Measurements from ENCODE around the gene CYTH1. TPM values are rescaled to one million over a fixed set of nuclear protein-coding genes. Genes with fewer than 3 reads are reported as not detected.

CYTH1 gene
- total RNA-seq, 2 donors from 2014 or later = 54.6 to 68.9 TPM

- H3K27ac ChIP-seq = no peak overlapping the region
- no peaks in the 10 kb centered on the region for H3K36me3 ChIP-seq
- H3K27me3 ChIP-seq = no peaks in the 10 kb centered on the region
- intact Hi-C loops (cut with DNase I) = no loop called here
- H3K4me1 ChIP-seq = peaks cover 12% of the 10 kb centered on the region
- no peak overlapping the region for H3K4me3 ChIP-seq
- TF ChIP-seq CTCF (IDR thresholded peaks at IDR 0.05) = no peak
- DNase-seq = no peak
- no peaks in the 10 kb centered on the region for H3K9me3 ChIP-seq
- no peak overlapping the region for H3K9ac ChIP-seq (ENCODE audit: low read depth in 2 of 2, low read length in 2 of 2)
Observed at GRCh38 chr17:78726513-78726912, 55.6 kb downstream of the CYTH1 start.

GRCh38 chr17:78725448-78726021 is 56.5 kb downstream of the CYTH1 start:
- no peak overlapping the region for H3K27ac ChIP-seq
- H3K36me3 ChIP-seq = no peaks in the 10 kb centered on the region
- no peak overlapping the region for H3K9ac ChIP-seq (ENCODE audit: low read depth in 2 of 2, low read length in 2 of 2)
- H3K4me3 ChIP-seq = no peak overlapping the region
- H3K4me1 ChIP-seq = peaks cover 22% of the 10 kb centered on the region
- intact Hi-C loops (cut with DNase I) = no loop called here
- H3K9me3 ChIP-seq = no peaks in the 10 kb centered on the region
- H3K27me3 ChIP-seq = no peaks in the 10 kb centered on the region
- DNase-seq = no peak
- TF ChIP-seq CTCF (IDR thresholded peaks at IDR 0.05) = no peak

GRCh38 chr17:78724999-78725398 is 57.1 kb downstream of the CYTH1 start:
- intact Hi-C loops (cut with DNase I) = no loop called here
- Histone ChIP-seq H3K9me3 (no peaks in the 10 kb centered on the region), H3K36me3 (no peaks in the 10 kb centered on the region), H3K27ac (no peak overlapping the region), H3K27me3 (no peaks in the 10 kb centered on the region), H3K4me3 (no peak overlapping the region), H3K9ac (ENCODE audit: low read depth in 2 of 2, low read length in 2 of 2) (peak overlapping the region in 1 of 2 donors; percentile 26), H3K4me1 (peaks cover 26% of the 10 kb centered on the region)
- no peak for TF ChIP-seq CTCF (IDR thresholded peaks at IDR 0.05)
- DNase-seq = no peak

- Histone ChIP-seq H3K4me1 (peaks cover 30% of the 10 kb centered on the region), H3K27ac (no peak overlapping the region), H3K36me3 (no peaks in the 10 kb centered on the region), H3K9me3 (no peaks in the 10 kb centered on the region), H3K9ac (ENCODE audit: low read depth in 2 of 2, low read length in 2 of 2) (no peak overlapping the region), H3K4me3 (no peak overlapping the region), H3K27me3 (no peaks in the 10 kb centered on the region)
- no peak for TF ChIP-seq CTCF (IDR thresholded peaks at IDR 0.05)
- DNase-seq = no peak
- intact Hi-C loops (cut with DNase I) = no loop called here
Observed at GRCh38 chr17:78724544-78724943, 57.5 kb downstream of the CYTH1 start.

- DNase-seq = no peak
- Histone ChIP-seq H3K4me3 (no peak overlapping the region), H3K27ac (no peak overlapping the region), H3K4me1 (peaks cover 32% of the 10 kb centered on the region), H3K9ac (ENCODE audit: low read depth in 2 of 2, low read length in 2 of 2) (peak overlapping the region in 1 of 2 donors; percentile 59), H3K27me3 (no peaks in the 10 kb centered on the region), H3K36me3 (no peaks in the 10 kb centered on the region), H3K9me3 (no peaks in the 10 kb centered on the region)
- intact Hi-C loops (cut with DNase I) = no loop called here
- TF ChIP-seq CTCF (IDR thresholded peaks at IDR 0.05) = no peak
Observed at GRCh38 chr17:78723957-78724356, 58.1 kb downstream of the CYTH1 start.

All from colonic mucosa (tissue), 4 donors.